Retinal pigment epithelial cell (primary cell): Measurements from ENCODE around the gene WASF1.

Source experiments
- DNase-seq: peaks from one replicate; pipeline ENCODE4 v3.0.0-alpha.2; 2010; ENCODE audit warnings: low read depth
- H3K4me3 ChIP-seq: 2 replicates; pipeline ENCODE4 v1.5.1; 2011; ENCODE audit warnings: mild to moderate bottlenecking, low read length, control low read depth, moderate library complexity
- TF ChIP-seq, protein P1 (sequence below): conservative IDR thresholded peaks from 2 replicates; pipeline ENCODE4 v1.5.1; 2011; ENCODE audit warnings: low read depth, low read length, control low read depth, inconsistent platforms

Gene WASF1

GRCh38 chr6:110188791-110189190 lies 9.3 kb upstream of the WASF1 start:
- DNase-seq, result no peak
- no peak overlapping the region for H3K4me3 ChIP-seq
- TF ChIP-seq, protein P1, sequence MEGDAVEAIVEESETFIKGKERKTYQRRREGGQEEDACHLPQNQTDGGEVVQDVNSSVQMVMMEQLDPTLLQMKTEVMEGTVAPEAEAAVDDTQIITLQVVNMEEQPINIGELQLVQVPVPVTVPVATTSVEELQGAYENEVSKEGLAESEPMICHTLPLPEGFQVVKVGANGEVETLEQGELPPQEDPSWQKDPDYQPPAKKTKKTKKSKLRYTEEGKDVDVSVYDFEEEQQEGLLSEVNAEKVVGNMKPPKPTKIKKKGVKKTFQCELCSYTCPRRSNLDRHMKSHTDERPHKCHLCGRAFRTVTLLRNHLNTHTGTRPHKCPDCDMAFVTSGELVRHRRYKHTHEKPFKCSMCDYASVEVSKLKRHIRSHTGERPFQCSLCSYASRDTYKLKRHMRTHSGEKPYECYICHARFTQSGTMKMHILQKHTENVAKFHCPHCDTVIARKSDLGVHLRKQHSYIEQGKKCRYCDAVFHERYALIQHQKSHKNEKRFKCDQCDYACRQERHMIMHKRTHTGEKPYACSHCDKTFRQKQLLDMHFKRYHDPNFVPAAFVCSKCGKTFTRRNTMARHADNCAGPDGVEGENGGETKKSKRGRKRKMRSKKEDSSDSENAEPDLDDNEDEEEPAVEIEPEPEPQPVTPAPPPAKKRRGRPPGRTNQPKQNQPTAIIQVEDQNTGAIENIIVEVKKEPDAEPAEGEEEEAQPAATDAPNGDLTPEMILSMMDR, result no peak

- TF ChIP-seq, protein P1, result no peak
- DNase-seq, result no peak
- no peak overlapping the region for H3K4me3 ChIP-seq
Observed at GRCh38 chr6:110185879-110186278, 6.4 kb upstream of the WASF1 start.

GRCh38 chr6:110183292-110183885 lies 3.9 kb upstream of the WASF1 start:
- H3K4me3 ChIP-seq, result no peak overlapping the region
- TF ChIP-seq, protein P1, result no peak
- DNase-seq, result no peak

GRCh38 chr6:110181131-110182030 lies 1.9 kb upstream of the WASF1 start:
- DNase-seq, result no peak
- TF ChIP-seq, protein P1, result no peak
- peak overlapping the region; percentile 94 for H3K4me3 ChIP-seq

DNA sequence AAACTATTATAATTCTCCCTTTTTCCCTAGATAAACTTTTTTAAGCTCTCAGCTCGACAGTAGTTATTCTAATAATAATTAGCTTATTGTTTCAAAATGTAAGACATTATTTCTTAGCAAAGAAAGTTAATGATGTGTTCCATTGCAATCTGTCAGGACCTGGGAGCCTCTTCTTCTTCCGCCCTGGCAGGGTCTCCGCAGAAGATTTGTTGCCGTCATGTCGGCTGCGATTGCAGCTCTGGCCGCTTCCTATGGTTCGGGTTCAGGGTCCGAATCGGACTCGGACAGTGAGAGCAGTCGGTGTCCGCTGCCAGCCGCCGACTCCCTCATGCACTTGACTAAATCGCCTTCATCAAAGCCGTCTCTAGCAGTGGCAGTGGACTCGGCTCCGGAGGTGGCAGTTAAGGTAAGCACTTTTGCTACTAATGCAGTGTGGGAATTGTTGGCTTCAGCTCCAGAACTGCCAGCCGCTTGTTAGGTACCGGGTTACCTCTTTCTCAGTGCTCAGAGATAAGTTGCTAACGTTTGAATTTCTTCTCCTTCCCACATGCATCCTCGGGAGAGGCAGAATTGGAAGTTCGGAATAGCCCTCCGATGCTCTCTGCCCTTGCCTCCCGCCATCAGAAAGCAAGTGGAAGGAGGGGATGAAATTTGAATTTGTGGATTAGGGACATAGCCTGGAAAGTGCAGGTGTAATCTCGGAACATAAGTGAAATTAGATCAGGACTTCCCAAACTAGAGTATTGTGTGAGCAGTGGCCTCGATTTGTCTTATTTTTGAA lies 948 bp upstream of the WASF1 start, which contains the start of gene CDC40:
TSS of gene CDC40 (plus strand) at position 200 of the 781 bp plus-strand sequence. CDS start at position 218, 18 bp downstream.
- no peak for DNase-seq
- TF ChIP-seq, protein P1, result no peak
- H3K4me3 ChIP-seq, result peak within 1 kb of the TSS; percentile 94

GRCh38 chr6:110178626-110179405 lies 654 bp downstream of the WASF1 start:
- peak overlapping the region; percentile 94 for H3K4me3 ChIP-seq
- TF ChIP-seq, protein P1, result peak; percentile 83
- peak; percentile 48 for DNase-seq
